HepG2 (cell line): ENCODE data around the gene PLN. TPM values are rescaled to one million over a fixed set of nuclear protein-coding genes. Genes with fewer than 3 reads are reported as not detected.

ENCODE experiments used
- ATAC-seq: fragments of 200-7000 bp; cut with Tn5 transposase; 3 replicates; pipeline ENCODE4 v1.9.1; 2020; ENCODE audit warnings: mild to moderate bottlenecking, moderate library complexity
- BruUV-seq: library from RNA; stranded (reverse); fragments of 400-500 nt; replicated peaks from 2 replicates; lab custom pipeline; 2021; lab: Mats Ljungman, UMichigan
- CTCF ChIA-PET: fragments of 300-600 bp; formaldehyde crosslinking; extraction: SDS; loops from one replicate; lab custom pipeline; 2021; ENCODE audit warnings: low total read pairs, inconsistent platforms, low intra/inter-chr PET ratio; lab: Yijun Ruan, JAX
- POLR2A ChIA-PET: fragments of 350-600 bp; sonication (Branson Sonifier 250); formaldehyde crosslinking; loops from one replicate; lab custom pipeline; 2020; ENCODE audit warnings: antibody characterized with exemption, inconsistent platforms; lab: Yijun Ruan, JAX
- DNase-seq: peaks from one replicate; pipeline ENCODE4 v3.0.0-alpha.2; 2015; ENCODE audit warnings: low spot score
- FAIRE-seq: peaks from 3 replicates; lab custom pipeline; 2011; peaks lifted over from hg19 to GRCh38; lab: Jason Lieb, UNC
- H2AFZ ChIP-seq: one replicate; pipeline ENCODE4 v1.6.1; 2011; ENCODE audit warnings: low read length, inconsistent platforms
- H3K27ac ChIP-seq: fragments of 300-600 bp; 3 replicates; pipeline ENCODE4 v1.8.0; 2011; ENCODE audit warnings: mixed run types, mild to moderate bottlenecking, mixed read lengths, low read length, inconsistent platforms; ENCODE audit not compliant: insufficient read depth; ENCODE audit errors: extremely low read length
- H3K27me3 ChIP-seq, 2 experiments: fragments of 200-600 bp in 1 of 2; 2 replicates in 1 of 2; 3 replicates in 1 of 2; pipeline versions ENCODE4 v1.6.0 to v1.8.0; 2011; ENCODE audit warnings: low read length in 2 of 2, mild to moderate bottlenecking in 2 of 2, moderate library complexity in 2 of 2, inconsistent platforms in 1 of 2; ENCODE audit not compliant: insufficient read depth in 2 of 2, control insufficient read depth in 1 of 2
- H3K36me3 ChIP-seq, 2 experiments: fragments of 200-600 bp in 1 of 2; replicated peaks in 1 of 2; 2 replicates in 1 of 2; 3 replicates in 1 of 2; pipeline versions ENCODE4 v1.5.1 to v1.8.0; 2011; ENCODE audit warnings: low read length in 2 of 2, inconsistent platforms in 1 of 2; ENCODE audit not compliant: insufficient read depth in 2 of 2, control insufficient read depth in 1 of 2
- H3K4me1 ChIP-seq: 2 replicates; pipeline ENCODE4 v1.5.1; 2012; ENCODE audit warnings: low read length, inconsistent platforms; ENCODE audit not compliant: insufficient read depth
- H3K4me2 ChIP-seq: 2 replicates; pipeline ENCODE4 v1.6.0; 2011; ENCODE audit warnings: low read depth, low read length, inconsistent platforms
- H3K4me3 ChIP-seq, 3 experiments: fragments of 200-600 bp in 1 of 3; sonication (generic), shearing (Covaris generic) in 1 of 3; replicated peaks in 1 of 3; 2 replicates each; pipeline ENCODE4 v1.5.1; 2011 to 2016; ENCODE audit warnings: low read length in 3 of 3, inconsistent platforms in 2 of 3, low read depth in 2 of 3, mild to moderate bottlenecking in 2 of 3, control low read depth in 1 of 3, mixed read lengths in 1 of 3; ENCODE audit not compliant: insufficient read depth in 1 of 3
- H3K79me2 ChIP-seq: one replicate; pipeline ENCODE4 v1.6.1; 2011; ENCODE audit warnings: low read length, inconsistent platforms; ENCODE audit not compliant: insufficient read depth
- H3K9ac ChIP-seq: 2 replicates; pipeline ENCODE4 v1.6.0; 2011; ENCODE audit warnings: mild to moderate bottlenecking, low read depth, low read length, inconsistent platforms; ENCODE audit not compliant: insufficient read depth
- H3K9me3 ChIP-seq: 2 replicates; pipeline ENCODE4 v1.5.1; 2012; ENCODE audit warnings: mild to moderate bottlenecking, low read length
- H4K20me1 ChIP-seq: 2 replicates; pipeline ENCODE4 v1.6.0; 2011; ENCODE audit warnings: inconsistent platforms, mild to moderate bottlenecking, low read length, moderate library complexity; ENCODE audit not compliant: insufficient read depth
- CSRNP2 ChIP-seq: sonication (generic); formaldehyde crosslinking; conservative IDR thresholded peaks from 2 replicates; pipeline ENCODE4 v1.8.0; 2022; ENCODE audit warnings: low read depth, missing genetic modification reagents
- HINFP ChIP-seq: sonication (generic); formaldehyde crosslinking; IDR thresholded peaks from 2 replicates; pipeline ENCODE4 v1.4.0; 2020; ENCODE audit warnings: low read depth, mild to moderate bottlenecking, missing genetic modification reagents
- IRF2 ChIP-seq: IDR thresholded peaks from 2 replicates; pipeline ENCODE4 v1.6.1; 2018; ENCODE audit warnings: missing genetic modification reagents, missing compliant biosample characterization
- PAX8 ChIP-seq: sonication (generic); formaldehyde crosslinking; IDR thresholded peaks from 2 replicates; pipeline ENCODE4 v1.8.0; 2022; ENCODE audit warnings: mild to moderate bottlenecking, missing genetic modification reagents, borderline replicate concordance
- ZNF44 ChIP-seq: sonication (generic); formaldehyde crosslinking; IDR thresholded peaks from 2 replicates; pipeline ENCODE4 v1.5.1; 2020; ENCODE audit warnings: mild to moderate bottlenecking, missing genetic modification reagents
- ZNF569 ChIP-seq: sonication (generic); formaldehyde crosslinking; IDR thresholded peaks from 2 replicates; pipeline ENCODE4 v1.5.0; 2020; ENCODE audit warnings: mild to moderate bottlenecking, missing genetic modification reagents, moderate library complexity, borderline replicate concordance
- ZNF782 ChIP-seq: sonication (generic); formaldehyde crosslinking; IDR thresholded peaks from 2 replicates; pipeline ENCODE4 v1.4.0; 2020; ENCODE audit warnings: missing genetic modification reagents, mild to moderate bottlenecking, borderline replicate concordance
- WGBS: methylation state at CpG from one replicate; pipeline ENCODE4 v1.1.6; 2017; ENCODE audit warnings: low lambda C conversion rate; 5-methylcytosine and 5-hydroxymethylcytosine counted together
- in situ Hi-C: cut with HindIII; loops from 2 replicates; pipeline ENCODE4 v1.10.0; 2017; ENCODE audit warnings: low pct_unique_long_range_greater_than_20kb; ENCODE audit not compliant: extremely low pct_ligation_motif_present
- intact Hi-C: fragments of 100-400 bp; cut with micrococcal nuclease; formaldehyde crosslinking; loops from one replicate; pipeline ENCODE4 v1.10.0; 2022; ENCODE audit not compliant: unreplicated experiment
- polyA plus RNA-seq, 8 experiments: library from polyadenylated mRNA; depleted of rRNA in 3 of 8; stranded (reverse) in 7 of 8; unstranded in 1 of 8; fragments of >200 nt; fragmentation: Illumina TruSeq in 4 of 8; extraction: Trizol in 4 of 8; gene quantifications; 2 replicates each; pipeline versions ENCODE4 v1.2.1 to v1.2.3, GENCODE V29; 2011 to 2016; ENCODE audit warnings: low read depth in 4 of 8, missing spikeins in 1 of 8, mixed read lengths in 1 of 8; ENCODE audit not compliant: insufficient read depth in 1 of 8
- total RNA-seq, 5 experiments: library from RNA; depleted of rRNA; stranded (reverse); fragments of >200 nt; fragmentation: Illumina TruSeq; extraction: Trizol; gene quantifications; 2 replicates each; pipeline ENCODE4 v1.2.3, GENCODE V29; 2016; ENCODE audit warnings: low read depth in 1 of 5
- TF ChIP-seq, protein P1 (sequence below): sonication (generic); formaldehyde crosslinking; IDR thresholded peaks from 2 replicates; pipeline ENCODE4 v1.5.0; 2020; ENCODE audit warnings: mild to moderate bottlenecking, missing genetic modification reagents
- TF ChIP-seq, protein P2 (sequence below): sonication (generic); formaldehyde crosslinking; IDR thresholded peaks from 2 replicates; pipeline ENCODE4 v1.8.1; 2023; ENCODE audit warnings: mild to moderate bottlenecking, missing genetic modification reagents

The PLN gene
- total and polyA plus RNA-seq, 2 of the 13 experiments (the other 11 are each of a cell fraction or from before 2014, with no cell fraction given) = not detected

GRCh38 chr6:118591897-118592296 lies 43.8 kb downstream of the PLN start:
- TF ChIP-seq IRF2 (CRISPR knock-in tag) (no peak), ZNF569 (CRISPR knock-in tag) (no peak)
- TF ChIP-seq, protein P1, sequence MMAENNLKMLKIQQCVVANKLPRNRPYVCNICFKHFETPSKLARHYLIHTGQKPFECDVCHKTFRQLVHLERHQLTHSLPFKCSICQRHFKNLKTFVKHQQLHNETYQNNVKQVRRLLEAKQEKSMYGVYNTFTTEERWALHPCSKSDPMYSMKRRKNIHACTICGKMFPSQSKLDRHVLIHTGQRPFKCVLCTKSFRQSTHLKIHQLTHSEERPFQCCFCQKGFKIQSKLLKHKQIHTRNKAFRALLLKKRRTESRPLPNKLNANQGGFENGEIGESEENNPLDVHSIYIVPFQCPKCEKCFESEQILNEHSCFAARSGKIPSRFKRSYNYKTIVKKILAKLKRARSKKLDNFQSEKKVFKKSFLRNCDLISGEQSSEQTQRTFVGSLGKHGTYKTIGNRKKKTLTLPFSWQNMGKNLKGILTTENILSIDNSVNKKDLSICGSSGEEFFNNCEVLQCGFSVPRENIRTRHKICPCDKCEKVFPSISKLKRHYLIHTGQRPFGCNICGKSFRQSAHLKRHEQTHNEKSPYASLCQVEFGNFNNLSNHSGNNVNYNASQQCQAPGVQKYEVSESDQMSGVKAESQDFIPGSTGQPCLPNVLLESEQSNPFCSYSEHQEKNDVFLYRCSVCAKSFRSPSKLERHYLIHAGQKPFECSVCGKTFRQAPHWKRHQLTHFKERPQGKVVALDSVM (CRISPR knock-in tag) = no peak
- TF ChIP-seq, all 625 proteins: peak for 0
- no peaks in the 10 kb centered on the region for H3K79me2 ChIP-seq

GRCh38 chr6:118594877-118595276 lies 46.8 kb downstream of the PLN start:
- Histone ChIP-seq H3K27me3 (no peaks in the 10 kb centered on the region), H4K20me1 (no peaks in the 10 kb centered on the region; the same call in 1 of the 2 replicates), H3K9ac (no peak overlapping the region), H3K4me3 (no peak overlapping the region), H3K36me3 (no peaks in the 10 kb centered on the region), H3K9me3 (no peaks in the 10 kb centered on the region), H3K4me2 (no peak overlapping the region), H2AFZ (no peak overlapping the region), H3K4me1 (no peaks in the 10 kb centered on the region), H3K79me2 (no peaks in the 10 kb centered on the region), H3K27ac (no peak overlapping the region)
- ChIA-PET CTCF (no interaction called here), POLR2A (interaction anchor here (0.7 kb wide), 1 partner anchor 125 kb away, joined by 3 read pairs; no protein-coding TSS in a partner anchor)
- no peak for DNase-seq
- FAIRE-seq = no peak
- in situ Hi-C loops (loop anchor here (25.0 kb wide), 2 partner anchors 608 to 758 kb away; no protein-coding TSS in a partner anchor), intact Hi-C loops (loop anchor here (5.0 kb wide), 1 partner anchor 1042 kb away; no protein-coding TSS in a partner anchor)
- ATAC-seq = no peak
- BruUV-seq = no TSS peak
- WGBS = 69% methylated on average over 1 of the region's 1 CpG
- TF ChIP-seq ZNF44 (CRISPR knock-in tag) (no peak), CSRNP2 (CRISPR knock-in tag) (no peak), PAX8 (no peak), ZNF782 (CRISPR knock-in tag) (no peak), HINFP (CRISPR knock-in tag) (no peak)
- TF ChIP-seq, protein P2, sequence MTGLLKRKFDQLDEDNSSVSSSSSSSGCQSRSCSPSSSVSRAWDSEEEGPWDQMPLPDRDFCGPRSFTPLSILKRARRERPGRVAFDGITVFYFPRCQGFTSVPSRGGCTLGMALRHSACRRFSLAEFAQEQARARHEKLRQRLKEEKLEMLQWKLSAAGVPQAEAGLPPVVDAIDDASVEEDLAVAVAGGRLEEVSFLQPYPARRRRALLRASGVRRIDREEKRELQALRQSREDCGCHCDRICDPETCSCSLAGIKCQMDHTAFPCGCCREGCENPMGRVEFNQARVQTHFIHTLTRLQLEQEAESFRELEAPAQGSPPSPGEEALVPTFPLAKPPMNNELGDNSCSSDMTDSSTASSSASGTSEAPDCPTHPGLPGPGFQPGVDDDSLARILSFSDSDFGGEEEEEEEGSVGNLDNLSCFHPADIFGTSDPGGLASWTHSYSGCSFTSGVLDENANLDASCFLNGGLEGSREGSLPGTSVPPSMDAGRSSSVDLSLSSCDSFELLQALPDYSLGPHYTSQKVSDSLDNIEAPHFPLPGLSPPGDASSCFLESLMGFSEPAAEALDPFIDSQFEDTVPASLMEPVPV = no peak

More at GRCh38 chr6:118591897-118592296, 43.8 kb downstream of the PLN start:
- ChIA-PET POLR2A (no interaction called here), CTCF (no interaction called here)
- FAIRE-seq (no peak), ATAC-seq (no peak), DNase-seq (no peak)
- Histone ChIP-seq H3K27me3 (no peaks in the 10 kb centered on the region), H3K4me3 (no peak overlapping the region), H3K27ac (no peak overlapping the region), H3K36me3 (no peaks in the 10 kb centered on the region), H2AFZ (no peak overlapping the region), H3K9me3 (no peaks in the 10 kb centered on the region), H3K4me1 (no peaks in the 10 kb centered on the region), H3K9ac (no peak overlapping the region), H3K4me2 (no peak overlapping the region), H4K20me1 (no peaks in the 10 kb centered on the region; the same call in 1 of the 2 replicates)
- 3% methylated on average over 3 of the region's 3 CpGs for WGBS
- no TSS peak for BruUV-seq
- intact Hi-C loops (no loop called here), in situ Hi-C loops (loop anchor here (25.0 kb wide), 2 partner anchors 605 to 755 kb away; no protein-coding TSS in a partner anchor)
